PC-3 (cell line): ENCODE measurements around the gene PSMC1. TPM values are rescaled to one million over a fixed set of nuclear protein-coding genes. Genes with fewer than 3 reads are reported as not detected.

Source experiments
- ATAC-seq: fragments of 200-7000 bp; cut with Tn5 transposase; 2 replicates; pipeline ENCODE4 v1.9.1; 2020; ENCODE audit warnings: mild to moderate bottlenecking, moderate library complexity
- BruUV-seq: library from RNA; stranded (reverse); fragments of 400-500 nt; replicated peaks from 2 replicates; lab custom pipeline; 2021; lab: Mats Ljungman, UMichigan
- CTCF ChIA-PET: fragments of 300-600 bp; sonication (Branson Sonifier 250); formaldehyde crosslinking; loops from one replicate; lab custom pipeline; 2022; ENCODE audit warnings: antibody characterized with exemption; lab: Charles Lee
- POLR2A ChIA-PET: fragments of 300-600 bp; sonication (Branson Sonifier 250); formaldehyde crosslinking; loops from one replicate; lab custom pipeline; 2022; ENCODE audit warnings: antibody characterized with exemption; ENCODE audit not compliant: unreplicated experiment; lab: Charles Lee
- DNase-seq: peaks from one replicate; pipeline ENCODE4 v3.0.0-alpha.2; 2015
- H2AFZ ChIP-seq: fragments of 300-600 bp; sonication (generic); 2 replicates; pipeline ENCODE4 v1.6.0; 2016; ENCODE audit warnings: antibody characterized with exemption, low read length
- H3F3A ChIP-seq: fragments of 300-600 bp; sonication (generic); one replicate; pipeline ENCODE4 v1.6.0; 2017; ENCODE audit warnings: antibody characterized with exemption, low read length, control low read depth, mild to moderate bottlenecking; ENCODE audit not compliant: unreplicated experiment
- H3K27ac ChIP-seq: fragments of 300-600 bp; sonication (generic); 2 replicates; pipeline ENCODE4 v1.5.1; 2016; ENCODE audit warnings: mild to moderate bottlenecking, low read length
- H3K27me3 ChIP-seq: fragments of 300-600 bp; sonication (generic); 2 replicates; pipeline ENCODE4 v1.6.1; 2016; ENCODE audit warnings: low read length, mixed read lengths
- H3K36me3 ChIP-seq: fragments of 300-600 bp; sonication (generic); 2 replicates; pipeline ENCODE4 v1.6.1; 2016; ENCODE audit warnings: low read depth, mixed run types, low read length, mixed read lengths
- H3K4me1 ChIP-seq: fragments of 300-600 bp; sonication (generic); 2 replicates; pipeline ENCODE4 v1.5.1; 2016; ENCODE audit warnings: low read length; ENCODE audit not compliant: insufficient read depth
- H3K4me2 ChIP-seq: fragments of 300-600 bp; sonication (generic); 2 replicates; pipeline ENCODE4 v1.6.0; 2016; ENCODE audit warnings: low read length
- H3K4me3 ChIP-seq: fragments of 300-600 bp; sonication (generic); 2 replicates; pipeline ENCODE4 v1.5.1; 2016; ENCODE audit warnings: mild to moderate bottlenecking, low read length, mixed read lengths
- H3K79me2 ChIP-seq: fragments of 300-600 bp; sonication (generic); 2 replicates; pipeline ENCODE4 v1.6.1; 2017; ENCODE audit warnings: low read length, mixed read lengths
- H3K9ac ChIP-seq: fragments of 300-600 bp; sonication (generic); 2 replicates; pipeline ENCODE4 v1.6.0; 2016; ENCODE audit warnings: mild to moderate bottlenecking, low read length
- H3K9me2 ChIP-seq: fragments of 300-600 bp; sonication (generic); replicated peaks from 2 replicates; pipeline ENCODE4 v1.6.1; 2016; ENCODE audit warnings: mixed run types, low read length, mixed read lengths
- H3K9me3 ChIP-seq: fragments of 300-600 bp; sonication (generic); 2 replicates; pipeline ENCODE4 v1.6.1; 2016; ENCODE audit warnings: low read length, mixed read lengths
- H4K20me1 ChIP-seq: fragments of 300-600 bp; sonication (generic); 2 replicates; pipeline ENCODE4 v1.6.1; 2016; ENCODE audit warnings: low read length, mixed read lengths
- CTCF ChIP-seq: fragments of 300-600 bp; sonication (generic); conservative IDR thresholded peaks from 2 replicates; pipeline ENCODE4 v1.5.1; 2017; ENCODE audit warnings: antibody characterized with exemption, low read depth, mild to moderate bottlenecking, low read length
- EZH2 ChIP-seq: fragments of 300-600 bp; sonication (generic); IDR thresholded peaks from one replicate; pipeline ENCODE4 v1.6.1; 2017; ENCODE audit warnings: antibody characterized with exemption, mild to moderate bottlenecking, low read length; ENCODE audit not compliant: unreplicated experiment
- EZH2phosphoT487 ChIP-seq: fragments of 300-600 bp; sonication (generic); IDR thresholded peaks from 2 replicates; pipeline ENCODE4 v1.6.1; 2018; ENCODE audit warnings: mild to moderate bottlenecking, antibody characterized with exemption, low read length, borderline replicate concordance
- intact Hi-C: fragments of 100-400 bp; cut with micrococcal nuclease; formaldehyde crosslinking; loops from 2 replicates; pipeline ENCODE4 v1.9.0; 2023
- total RNA-seq: library from RNA; depleted of rRNA; stranded (reverse); fragments of >200 nt; gene quantifications from 2 replicates; pipeline ENCODE4 v1.2.3, GENCODE V29; 2014

Gene PSMC1
- total RNA-seq, 1 experiment from 2014 or later: 208 TPM

DNA sequence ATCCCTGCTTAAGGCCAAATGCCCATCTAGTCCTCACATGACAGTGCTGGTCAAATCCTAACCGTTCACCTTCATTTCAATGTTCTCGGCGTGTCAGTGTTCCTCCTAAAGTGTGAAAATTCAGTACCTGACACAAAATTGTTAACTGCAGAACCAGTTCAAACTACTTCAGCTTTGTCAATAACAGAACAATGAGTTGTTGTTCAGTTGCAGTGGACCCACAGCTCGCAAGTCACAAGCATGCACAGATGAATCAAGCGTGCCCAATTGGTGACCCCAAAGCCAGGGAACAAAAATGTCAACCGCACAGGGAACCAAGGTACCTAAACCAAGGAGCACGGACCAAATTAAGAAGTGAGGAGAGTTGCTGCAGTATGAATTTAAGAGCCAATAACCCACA, 52.2 kb downstream of the PSMC1 start:
- Histone ChIP-seq H3K9me2 (no peaks in the 10 kb centered on the region), H3K9ac (no peak overlapping the region), H3K27me3 (no peaks in the 10 kb centered on the region), H3K79me2 (no peaks in the 10 kb centered on the region), H2AFZ (no peak overlapping the region), H3F3A (no peaks in the 10 kb centered on the region), H3K27ac (no peak overlapping the region), H4K20me1 (no peaks in the 10 kb centered on the region), H3K4me1 (no peaks in the 10 kb centered on the region), H3K9me3 (no peaks in the 10 kb centered on the region), H3K36me3 (peaks cover 25% of the 10 kb centered on the region; the same call in 1 of the 2 replicates), H3K4me3 (no peak overlapping the region), H3K4me2 (no peak overlapping the region)
- ChIA-PET POLR2A (no interaction called here), CTCF (no interaction called here)
- no peak for TF ChIP-seq EZH2
- TF ChIP-seq EZH2phosphoT487: no peak
- no peak for TF ChIP-seq CTCF
- DNase-seq: no peak
- no TSS peak for BruUV-seq
- ATAC-seq: no peak
- intact Hi-C loops: no loop called here

- DNase-seq: no peak
- ChIA-PET CTCF (no interaction called here), POLR2A (interaction anchor here (0.7 kb wide), 1 partner anchor 426 kb away, joined by 3 read pairs; no protein-coding TSS in a partner anchor)
- BruUV-seq: no TSS peak
- H3K27ac ChIP-seq: no peak overlapping the region
- no peaks in the 10 kb centered on the region for H3F3A ChIP-seq
- intact Hi-C loops: no loop called here
- H3K9me2 ChIP-seq: no peaks in the 10 kb centered on the region
- H3K4me2 ChIP-seq: no peak overlapping the region
- no peak for TF ChIP-seq EZH2phosphoT487
- no peak for TF ChIP-seq CTCF
- TF ChIP-seq EZH2: no peak
- H3K36me3 ChIP-seq: peaks cover 20% of the 10 kb centered on the region; the same call in 1 of the 2 replicates
- no peak overlapping the region for H3K4me3 ChIP-seq
- H3K4me1 ChIP-seq: peaks cover 14% of the 10 kb centered on the region
- H3K27me3 ChIP-seq: no peaks in the 10 kb centered on the region
- no peak overlapping the region for H2AFZ ChIP-seq
- no peak for ATAC-seq
- 0 out of 2 replicates have a peak, but pooled peaks cover 5% of the 10 kb centered on the region for H4K20me1 ChIP-seq
- H3K9me3 ChIP-seq: no peaks in the 10 kb centered on the region
- H3K9ac ChIP-seq: no peak overlapping the region
- peaks cover 26% of the 10 kb centered on the region for H3K79me2 ChIP-seq
Measured at GRCh38 chr14:90317286-90317685, 60.9 kb downstream of the PSMC1 start.

DNA sequence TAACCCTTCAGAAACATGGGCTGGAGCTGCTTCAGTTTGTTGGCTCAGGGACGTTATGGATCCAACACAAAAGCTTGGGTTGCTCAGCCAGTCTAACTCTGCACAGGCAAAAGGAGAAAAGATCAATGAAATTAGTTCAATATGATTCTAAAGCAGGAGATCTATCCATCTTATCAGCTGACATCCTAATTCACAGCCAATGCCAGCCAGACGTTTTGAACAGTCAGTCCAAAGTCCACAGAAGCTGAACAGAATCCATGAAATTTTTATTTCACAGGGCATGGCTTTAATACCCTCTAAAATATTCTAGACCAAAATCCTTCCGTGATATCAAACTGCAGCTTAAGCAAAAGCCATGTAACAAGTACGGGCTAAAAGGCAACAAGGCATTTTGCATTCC, 61.7 kb downstream of the PSMC1 start:
- H2AFZ ChIP-seq: no peak overlapping the region
- intact Hi-C loops: no loop called here
- H3K9me2 ChIP-seq: no peaks in the 10 kb centered on the region
- CTCF ChIA-PET: interaction anchor here (0.9 kb wide), 1 partner anchor 282 kb away, joined by 3 read pairs; no protein-coding TSS in a partner anchor
- peaks cover 14% of the 10 kb centered on the region for H3K4me1 ChIP-seq
- DNase-seq (no peak), ATAC-seq (no peak)
- peaks cover 18% of the 10 kb centered on the region; the same call in 1 of the 2 replicates for H3K36me3 ChIP-seq
- no peak for TF ChIP-seq EZH2phosphoT487
- TF ChIP-seq EZH2: no peak
- no peaks in the 10 kb centered on the region for H3F3A ChIP-seq
- H3K4me2 ChIP-seq: no peak overlapping the region
- H3K27ac ChIP-seq: no peak overlapping the region
- 0 out of 2 replicates have a peak, but pooled peaks cover 5% of the 10 kb centered on the region for H4K20me1 ChIP-seq
- no peaks in the 10 kb centered on the region for H3K27me3 ChIP-seq
- H3K9ac ChIP-seq: no peak overlapping the region
- no peaks in the 10 kb centered on the region for H3K9me3 ChIP-seq
- no peak overlapping the region for H3K4me3 ChIP-seq
- POLR2A ChIA-PET: no interaction called here
- H3K79me2 ChIP-seq: peaks cover 33% of the 10 kb centered on the region
- no TSS peak for BruUV-seq
